ENCODE measurements around the gene MAGOHB.

The MAGOHB gene

GRCh38 chr12:10554756-10555481 is 58.5 kb downstream of the MAGOHB start:
- FAIRE-seq (no peak), DNase-seq (ENCODE audit: insufficient read length, low spot score) (no peak)
- TF ChIP-seq POLR2A (IDR thresholded peaks at IDR 0.05; ENCODE audit: low read depth, low read length), result no peak

GRCh38 chr12:10554228-10554755 is 59.1 kb downstream of the MAGOHB start:
- FAIRE-seq, result no peak
- no peak for TF ChIP-seq POLR2A (IDR thresholded peaks at IDR 0.05; ENCODE audit: low read depth, low read length)

More at GRCh38 chr12:10554228-10554755, 59.1 kb downstream of the MAGOHB start:
- no peak for DNase-seq (ENCODE audit: insufficient read length, low spot score)

Data from H54 (cell line).